H1 (cell line): Measurements from ENCODE around the gene CSNK1D. TPM values are rescaled to one million over a fixed set of nuclear protein-coding genes. Genes with fewer than 3 reads are reported as not detected.
A peak's percentile ranks its signal among the peaks of the same experiment; 100 is the strongest.

Source experiments
- CTCF ChIA-PET: fragments of 300-600 bp; sonication (Branson Sonifier 250); formaldehyde crosslinking; loops from one replicate; lab custom pipeline; 2021; ENCODE audit not compliant: partially characterized antibody; lab: Charles Lee
- POLR2A ChIA-PET: fragments of 300-600 bp; sonication (Branson Sonifier 250); formaldehyde crosslinking; loops from one replicate; lab custom pipeline; 2021; ENCODE audit warnings: inconsistent platforms; ENCODE audit not compliant: partially characterized antibody; lab: Charles Lee
- DNase-seq, 2 experiments: peaks; one replicate each; pipeline versions ENCODE4 v3.0.0 to v3.0.0-alpha.2; 2010 to 2022; ENCODE audit warnings: low spot score in 2 of 2, low read depth in 1 of 2, mixed read lengths in 1 of 2
- FAIRE-seq: peaks from 2 replicates; lab custom pipeline; 2011; peaks lifted over from hg19 to GRCh38; lab: Jason Lieb, UNC
- H2AFZ ChIP-seq: 2 replicates; pipeline ENCODE4 v1.8.1; 2012; ENCODE audit warnings: low read length, inconsistent platforms
- H2AK5ac ChIP-seq: 2 replicates; pipeline ENCODE4 v1.6.1; 2013; ENCODE audit warnings: low read depth, low read length
- H2BK120ac ChIP-seq: replicated peaks from 2 replicates; pipeline ENCODE3; 2013; ENCODE audit warnings: low read depth, low read length, inconsistent platforms
- H2BK12ac ChIP-seq: 2 replicates; pipeline ENCODE4 v1.6.1; 2013; ENCODE audit warnings: low read depth, low read length
- H2BK15ac ChIP-seq: 2 replicates; pipeline ENCODE4 v1.6.1; 2013; ENCODE audit warnings: low read length
- H2BK20ac ChIP-seq: 2 replicates; pipeline ENCODE4 v1.6.1; 2013; ENCODE audit warnings: low read length
- H2BK5ac ChIP-seq: 2 replicates; pipeline ENCODE4 v1.6.1; 2013; ENCODE audit warnings: low read depth, low read length
- H3K14ac ChIP-seq: 2 replicates; pipeline ENCODE4 v1.6.1; 2013; ENCODE audit warnings: inconsistent platforms; ENCODE audit not compliant: insufficient read length
- H3K18ac ChIP-seq: 2 replicates; pipeline ENCODE4 v1.6.1; 2013; ENCODE audit warnings: low read length; ENCODE audit errors: extremely low read depth
- H3K23ac ChIP-seq: 2 replicates; pipeline ENCODE4 v1.6.1; 2013; ENCODE audit warnings: inconsistent platforms; ENCODE audit not compliant: insufficient read length
- H3K23me2 ChIP-seq: 2 replicates; pipeline ENCODE4 v1.6.1; 2013; ENCODE audit warnings: low read depth, low read length
- H3K27ac ChIP-seq: 2 replicates; pipeline ENCODE4 v1.6.1; 2011; ENCODE audit warnings: low read depth, low read length, inconsistent platforms
- H3K27me3 ChIP-seq, 4 experiments: replicated peaks in 1 of 4; 1 replicate in 1 of 4; 2 replicates in 3 of 4; pipeline versions ENCODE4 v1.6.1 to v1.8.1; 2011 to 2013; ENCODE audit warnings: low read length in 3 of 4, mild to moderate bottlenecking in 3 of 4, inconsistent platforms in 2 of 4, mixed read lengths in 2 of 4, moderate library complexity in 1 of 4; ENCODE audit not compliant: control insufficient read depth in 3 of 4, insufficient read depth in 3 of 4; ENCODE audit errors: extremely low read depth in 1 of 4
- H3K36me3 ChIP-seq, 4 experiments: 2 replicates each; pipeline versions ENCODE4 v1.6.1 to v1.8.1; 2011 to 2013; ENCODE audit warnings: mild to moderate bottlenecking in 4 of 4, low read length in 3 of 4, moderate library complexity in 2 of 4, control low read depth in 1 of 4, inconsistent platforms in 1 of 4; ENCODE audit not compliant: insufficient read depth in 4 of 4, control insufficient read depth in 2 of 4
- H3K4ac ChIP-seq: replicated peaks from 2 replicates; pipeline ENCODE3; 2013; ENCODE audit warnings: low read length, low read depth, mixed read lengths, inconsistent platforms; ENCODE audit not compliant: insufficient read length
- H3K4me1 ChIP-seq, 4 experiments: replicated peaks in 1 of 4; 1 replicate in 1 of 4; 2 replicates in 3 of 4; pipeline versions ENCODE4 v1.6.1 to v1.8.1; 2011 to 2013; ENCODE audit warnings: low read length in 3 of 4, inconsistent platforms in 2 of 4, mixed read lengths in 1 of 4; ENCODE audit not compliant: insufficient read depth in 4 of 4, control insufficient read depth in 3 of 4
- H3K4me2 ChIP-seq, 2 experiments: 2 replicates each; pipeline versions ENCODE4 v1.6.1 to v1.8.1; 2011 to 2013; ENCODE audit warnings: low read depth in 2 of 2, low read length in 2 of 2, control low read depth in 1 of 2, inconsistent platforms in 1 of 2, mild to moderate bottlenecking in 1 of 2; ENCODE audit not compliant: insufficient read depth in 1 of 2
- H3K4me3 ChIP-seq, 4 experiments: fragments of 200-600, 300-600 bp in 1 of 4; sonication (generic), shearing (Covaris generic), sonication (Bioruptor Twin) in 1 of 4; 2 replicates each; pipeline versions ENCODE4 v1.5.1 to v1.8.1; 2011 to 2016; ENCODE audit warnings: low read length in 4 of 4, low read depth in 3 of 4, control low read depth in 2 of 4, inconsistent platforms in 2 of 4, mild to moderate bottlenecking in 2 of 4, mixed read lengths in 1 of 4, moderate library complexity in 1 of 4; ENCODE audit not compliant: insufficient read depth in 2 of 4; ENCODE audit errors: extremely low read depth in 1 of 4
- H3K56ac ChIP-seq: replicated peaks from 2 replicates; pipeline ENCODE3; 2013; ENCODE audit warnings: low read depth, mild to moderate bottlenecking, mixed read lengths, low read length, inconsistent platforms; ENCODE audit not compliant: insufficient read length
- H3K79me1 ChIP-seq: 2 replicates; pipeline ENCODE4 v1.6.1; 2013; ENCODE audit warnings: low read depth, low read length, control low read depth
- H3K79me2 ChIP-seq, 2 experiments: 2 replicates each; pipeline versions ENCODE4 v1.6.1 to v1.8.1; 2012 to 2013; ENCODE audit warnings: low read length in 2 of 2, mild to moderate bottlenecking in 2 of 2, inconsistent platforms in 1 of 2; ENCODE audit not compliant: insufficient read depth in 2 of 2, control insufficient read depth in 1 of 2
- H3K9ac ChIP-seq, 4 experiments: replicated peaks in 1 of 4; 1 replicate in 1 of 4; 2 replicates in 3 of 4; pipeline versions ENCODE4 v1.6.1 to v1.8.1; 2011 to 2013; ENCODE audit warnings: low read depth in 3 of 4, low read length in 3 of 4, control low read depth in 2 of 4, mild to moderate bottlenecking in 2 of 4, moderate library complexity in 2 of 4, inconsistent platforms in 1 of 4; ENCODE audit errors: extremely low read depth in 1 of 4
- H3K9me3 ChIP-seq, 2 experiments: 2 replicates each; pipeline versions ENCODE4 v1.6.1 to v1.8.1; 2012 to 2013; ENCODE audit warnings: mild to moderate bottlenecking in 2 of 2, moderate library complexity in 2 of 2, control low read depth in 1 of 2, inconsistent platforms in 1 of 2, low read depth in 1 of 2, low read length in 1 of 2, mixed read lengths in 1 of 2; ENCODE audit not compliant: insufficient read depth in 2 of 2
- H4K20me1 ChIP-seq, 2 experiments: replicated peaks in 1 of 2; 2 replicates each; pipeline versions ENCODE3 to v1.8.1; 2011 to 2013; ENCODE audit warnings: inconsistent platforms in 2 of 2, low read length in 2 of 2, mild to moderate bottlenecking in 1 of 2; ENCODE audit not compliant: insufficient read depth in 2 of 2, control insufficient read depth in 1 of 2
- H4K5ac ChIP-seq: 2 replicates; pipeline ENCODE4 v1.6.1; 2013; ENCODE audit warnings: low read length, low read depth, mixed read lengths, inconsistent platforms; ENCODE audit not compliant: insufficient read length
- H4K8ac ChIP-seq: 2 replicates; pipeline ENCODE4 v1.8.0; 2013; ENCODE audit warnings: mild to moderate bottlenecking, moderate library complexity, low read length, inconsistent platforms; ENCODE audit not compliant: insufficient read depth; ENCODE audit errors: extremely low read depth
- H4K91ac ChIP-seq: replicated peaks from 2 replicates; pipeline ENCODE3; 2013; ENCODE audit warnings: low read length, mixed read lengths, inconsistent platforms; ENCODE audit not compliant: insufficient read length
- CHD1 ChIP-seq: IDR thresholded peaks from 2 replicates; pipeline ENCODE4 v1.6.1; 2012; ENCODE audit warnings: low read depth, low read length, improper control_type of control experiment
- EZH2 ChIP-seq: fragments of 200-600 bp; sonication (generic); IDR thresholded peaks from 2 replicates; pipeline ENCODE4 v1.7.1; 2012; ENCODE audit warnings: low read depth, mild to moderate bottlenecking, moderate library complexity, low read length, inconsistent platforms; ENCODE audit not compliant: severe bottlenecking
- WGBS, 2 experiments: shearing (Covaris generic) in 1 of 2; methylation state at CpG; one replicate each; pipeline versions ENCODE4 v1.1.6 to v1.1.7; 2013 to 2015; ENCODE audit warnings: low lambda C conversion rate in 2 of 2, mixed read lengths in 2 of 2, inconsistent platforms in 1 of 2, low coverage in 1 of 2, missing lambda C conversion rate in 1 of 2; ENCODE audit not compliant: insufficient replicate concordance in 2 of 2, insufficient coverage in 1 of 2, insufficient read length in 1 of 2; ENCODE audit errors: extremely low coverage in 1 of 2, missing lambda C conversion rate in 1 of 2; 5-methylcytosine and 5-hydroxymethylcytosine counted together
- polyA plus RNA-seq, 7 experiments: library from polyadenylated mRNA; depleted of rRNA in 3 of 7; stranded (reverse) in 5 of 7; unstranded in 2 of 7; fragments of >200 nt in 5 of 7; fragments of 200-250 nt in 2 of 7; gene quantifications; 1 replicate in 5 of 7; 2 replicates in 1 of 7; 4 replicates in 1 of 7; pipeline versions ENCODE4 v1.2.1 to v1.2.3, GENCODE V29; 2011 to 2013; ENCODE audit warnings: missing spikeins in 2 of 7, mixed read lengths in 2 of 7
- total RNA-seq: library from RNA; stranded (reverse); fragmentation: NEBNext Ultra II Directional; extraction: Animal tissue kit (Norgen Biotek cat#: 25700); gene quantifications from 2 replicates; pipeline ENCODE4 v1.2.1, GENCODE V29; 2021

The CSNK1D gene
- total and polyA plus RNA-seq, 2 of the 8 experiments (the other 6 are each of a cell fraction or from before 2014, with no cell fraction given), result 73.5 to 103 TPM

DNA sequence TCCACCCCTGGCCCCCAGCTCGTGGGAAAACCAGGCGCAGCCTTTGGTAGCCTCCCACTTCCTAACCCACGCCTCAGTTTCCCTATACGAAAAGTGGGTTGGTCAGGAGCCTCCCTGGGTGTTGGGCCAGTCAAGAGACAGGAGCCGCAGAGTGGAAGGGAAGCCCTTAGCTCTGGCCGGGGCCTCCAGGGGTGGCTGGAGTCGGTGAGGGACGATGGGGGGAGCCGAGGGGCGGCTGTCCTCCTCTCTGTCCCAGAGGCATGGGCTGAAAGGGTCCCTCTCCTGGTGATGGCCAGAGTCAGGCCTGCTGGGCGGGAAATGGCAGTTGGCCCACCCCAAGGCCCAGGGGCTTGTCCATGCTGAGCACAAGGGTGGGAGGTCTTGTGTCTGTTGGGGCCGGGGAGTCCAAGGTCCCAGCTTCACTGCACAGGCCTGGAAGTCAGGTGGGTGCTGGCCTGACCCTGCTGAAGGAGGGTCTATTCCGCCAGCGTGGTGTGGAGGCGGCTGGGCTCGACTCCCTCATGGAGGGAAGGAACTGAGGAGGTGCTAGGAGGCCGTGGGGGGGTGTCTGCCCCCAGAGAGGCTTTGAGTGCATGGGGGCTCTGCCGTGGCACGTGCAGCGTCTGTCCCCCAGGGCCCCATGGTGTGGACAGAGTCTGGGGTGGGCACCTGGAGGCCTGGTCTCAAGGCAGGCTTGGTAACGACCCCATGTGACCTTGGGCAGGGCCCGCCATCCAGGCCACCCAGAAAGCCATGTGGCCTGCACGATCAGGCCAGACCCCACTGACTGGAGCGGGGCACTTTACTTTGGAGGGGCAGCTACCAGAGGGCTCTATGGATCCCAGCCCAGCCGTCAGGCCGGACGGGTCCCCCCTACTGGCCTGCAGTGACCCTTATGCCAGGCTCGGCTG is 43.5 kb downstream of the CSNK1D start:
- DNase-seq (no peak), FAIRE-seq (no peak)
- no peaks in the 10 kb centered on the region; a peak in 1 of 8 replicates for H3K36me3 ChIP-seq
- peaks cover 28 to 68% (median 57%) of the 10 kb centered on the region in 4 experiments for H3K27me3 ChIP-seq
- H2BK12ac ChIP-seq, result no peak overlapping the region
- peak overlapping the region; percentile 92 for H4K8ac ChIP-seq
- peaks cover 0 to 18% (median 4%) of the 10 kb centered on the region in 4 experiments; a peak in 5 of 7 replicates for H3K4me1 ChIP-seq
- H3K4me2 ChIP-seq, result peak overlapping the region; percentile 65 to 67
- TF ChIP-seq CHD1 (no peak), EZH2 (peak; percentile 11)
- H4K91ac ChIP-seq, result no peak overlapping the region
- no peak overlapping the region for H3K18ac ChIP-seq
- no peak overlapping the region for H3K23ac ChIP-seq
- H4K20me1 ChIP-seq, result peaks cover 9 to 15% of the 10 kb centered on the region in 2 experiments
- CTCF ChIA-PET, result interaction anchor here (0.5 to 2.5 kb wide), 9 partner anchors 10 to 365 kb away, joined by 3 to 12 read pairs (median 3); no protein-coding TSS in a partner anchor
- peaks cover 11% of the 10 kb centered on the region; the same call in 1 of the 2 replicates for H3K23me2 ChIP-seq
- H3K9me3 ChIP-seq, result no peaks in the 10 kb centered on the region; a peak in 1 of 4 replicates
- H2BK5ac ChIP-seq, result no peak overlapping the region
- H3K4me3 ChIP-seq, result peak overlapping the region in 2 of 4 experiments; percentile 40 to 62; a peak in 4 of 8 replicates
- no peak overlapping the region for H3K14ac ChIP-seq
- no peak overlapping the region for H3K27ac ChIP-seq
- no peak overlapping the region for H3K4ac ChIP-seq
- no peak overlapping the region for H2BK120ac ChIP-seq
- H3K56ac ChIP-seq, result no peak overlapping the region
- 80% methylated on average over 28 of the region's 28 CpGs; no CpG with 5 or more reads in 1 of the 2 experiments for WGBS, 2 experiments
- POLR2A ChIA-PET, result interaction anchor here (0.6 to 2.2 kb wide), 6 partner anchors 8 to 195 kb away, joined by 3 to 11 read pairs (median 5); partner anchors contain the start of gene CCDC57
- no peak overlapping the region; a peak in 1 of 7 replicates for H3K9ac ChIP-seq
- H2AFZ ChIP-seq, result no peak overlapping the region
- H2AK5ac ChIP-seq, result peak overlapping the region; percentile 53; the same call in 1 of the 2 replicates
- H3K79me1 ChIP-seq, result no peaks in the 10 kb centered on the region; the same call in 1 of the 2 replicates
- H3K79me2 ChIP-seq, result no peaks in the 10 kb centered on the region
- no peak overlapping the region for H4K5ac ChIP-seq
- no peak overlapping the region for H2BK15ac ChIP-seq
- H2BK20ac ChIP-seq, result no peak overlapping the region
